ENCODE measurements around the gene SSB. TPM values are rescaled to one million over a fixed set of nuclear protein-coding genes. Genes with fewer than 3 reads are reported as not detected.

The SSB gene
- total and polyA plus RNA-seq, 2 of the 13 experiments (the other 11 are each of a cell fraction or from before 2014, with no cell fraction given), result 109 to 208 TPM

GRCh38 chr2:169827272-169828140 lies 28.8 kb downstream of the SSB start, which contains the start of gene UBR3 (continued):
- peak; percentile 41; the same call in 1 of the 2 replicates for TF ChIP-seq CSRNP1 (CRISPR knock-in tag; IDR thresholded peaks at IDR 0.05)
- 0 out of 2 replicates have a peak, but pooled peaks have one; percentile 17 for TF ChIP-seq ZNF572 (CRISPR knock-in tag; IDR thresholded peaks at IDR 0.05)
- TF ChIP-seq NR2F6 (IDR thresholded peaks at IDR 0.05), result no peak
- TF ChIP-seq NR2F6 (CRISPR knock-in tag; IDR thresholded peaks at IDR 0.05), result 0 out of 2 replicates have a peak, but pooled peaks have one; percentile 8
- no peak for TF ChIP-seq MIER3 (CRISPR knock-in tag; IDR thresholded peaks at IDR 0.05; ENCODE audit: borderline replicate concordance)
- peak; percentile 51; the same call in 1 of the 2 replicates for TF ChIP-seq RAD21 (CRISPR knock-in tag; IDR thresholded peaks at IDR 0.05)
- no peak for TF ChIP-seq FIP1L1 (IDR thresholded peaks at IDR 0.05; ENCODE audit: borderline replicate concordance, insufficient read depth, low read depth, low read length)
- TF ChIP-seq ATF1 (CRISPR knock-in tag; IDR thresholded peaks at IDR 0.05), result no peak
- TF ChIP-seq MZF1 (CRISPR knock-in tag; IDR thresholded peaks at IDR 0.05; ENCODE audit: borderline replicate concordance), result no peak
- no peak for TF ChIP-seq ZNF17 (CRISPR knock-in tag; IDR thresholded peaks at IDR 0.05)
- no peak for TF ChIP-seq RFXAP (CRISPR knock-in tag; IDR thresholded peaks at IDR 0.05; ENCODE audit: borderline replicate concordance)
- no peak for TF ChIP-seq CHD4 (IDR thresholded peaks at IDR 0.05; ENCODE audit: borderline replicate concordance, low read length)
- no peak; the same call in 1 of the 2 replicates for TF ChIP-seq ZNF230 (CRISPR knock-in tag; IDR thresholded peaks at IDR 0.05)
- no peak for TF ChIP-seq CBX2 (IDR thresholded peaks at IDR 0.05; ENCODE audit: low read depth, low read length)
- no peak for TF ChIP-seq CBX2 (CRISPR knock-in tag; IDR thresholded peaks at IDR 0.05; ENCODE audit: low read depth)
- no peak for TF ChIP-seq TBL1XR1 (IDR thresholded peaks at IDR 0.05; ENCODE audit: borderline replicate concordance, low read length, partially characterized antibody)
- no peak for TF ChIP-seq ATF6 (CRISPR knock-in tag; conservative IDR thresholded peaks at IDR 0.05)
- 0 out of 2 replicates have a peak, but pooled peaks have one; percentile 74 for TF ChIP-seq ZNF34 (CRISPR knock-in tag; IDR thresholded peaks at IDR 0.05; ENCODE audit: borderline replicate concordance)
- no peak; the same call in none of the 2 replicates for TF ChIP-seq SPEN (CRISPR knock-in tag; IDR thresholded peaks at IDR 0.05; ENCODE audit: low read depth)
- TF ChIP-seq ZNF503 (CRISPR knock-in tag; IDR thresholded peaks at IDR 0.05), result no peak
- TF ChIP-seq ZMYM3 (CRISPR knock-in tag; IDR thresholded peaks at IDR 0.05), result no peak
- peak; percentile 86 for TF ChIP-seq MXI1 (IDR thresholded peaks at IDR 0.05; ENCODE audit: borderline replicate concordance, low read depth, low read length)
- no peak for TF ChIP-seq TBX3 (IDR thresholded peaks at IDR 0.05; ENCODE audit: borderline replicate concordance)

Measured in HepG2 (cell line).